Tracheal epithelial cell (primary cell): ENCODE results near the gene TACR2. TPM values are rescaled to one million over a fixed set of nuclear protein-coding genes. Genes with fewer than 3 reads are reported as not detected.

Source experiments
- total RNA-seq: library from RNA; depleted of rRNA; stranded (reverse); fragments of >200 nt; gene quantifications from 2 replicates; pipeline ENCODE4 v1.2.1, GENCODE V29; 2014

The TACR2 gene
- under 0.01 TPM in 1 of 2 replicates, not detected in the other for total RNA-seq

GRCh38 chr10:69416695-69417094 lies at the start of gene TACR2:
TSS of gene TACR2 (minus strand) at chr10:69416918. CDS start at chr10:69416323, 595 bp downstream.

GRCh38 chr10:69451209-69451783 lies 34.6 kb upstream of the TACR2 start, which contains the start of gene TSPAN15:
TSS of gene TSPAN15 (plus strand) at chr10:69451465. CDS start at chr10:69451595, 130 bp downstream.

Other genes with a start within 250 kb of the TACR2 start
- 32.3 and 33.7 TPM in 2 replicates for gene SUPV3L1, start 236.7 kb downstream of the TACR2 start, total RNA-seq
- 5.8 and 15.4 TPM in 2 replicates for gene HKDC1, start 196.6 kb downstream of the TACR2 start, total RNA-seq
- gene HK1, start 138.4 kb downstream of the TACR2 start, total RNA-seq, result 202 and 252 TPM in 2 replicates
- 12.6 and 20.5 TPM in 2 replicates for gene TSPAN15, start 34.5 kb upstream of the TACR2 start, total RNA-seq
- gene NEUROG3, start 156.5 kb upstream of the TACR2 start, total RNA-seq, result not detected in 2 replicates
- 0.96 and 1.1 TPM in 2 replicates for gene FAM241B, start 213.3 kb upstream of the TACR2 start, total RNA-seq